Hematopoietic multipotent progenitor cell treated with erythropoietin and hydrocortisone succinate and interleukin-3 and kit ligand, for 15 days (in vitro differentiated cells): ENCODE measurements around the gene STAT3.

Source experiments
- DNase-seq: peaks from one replicate; pipeline ENCODE4 v3.0.0-alpha.2; 2015; ENCODE audit warnings: low spot score

Gene STAT3

DNA sequence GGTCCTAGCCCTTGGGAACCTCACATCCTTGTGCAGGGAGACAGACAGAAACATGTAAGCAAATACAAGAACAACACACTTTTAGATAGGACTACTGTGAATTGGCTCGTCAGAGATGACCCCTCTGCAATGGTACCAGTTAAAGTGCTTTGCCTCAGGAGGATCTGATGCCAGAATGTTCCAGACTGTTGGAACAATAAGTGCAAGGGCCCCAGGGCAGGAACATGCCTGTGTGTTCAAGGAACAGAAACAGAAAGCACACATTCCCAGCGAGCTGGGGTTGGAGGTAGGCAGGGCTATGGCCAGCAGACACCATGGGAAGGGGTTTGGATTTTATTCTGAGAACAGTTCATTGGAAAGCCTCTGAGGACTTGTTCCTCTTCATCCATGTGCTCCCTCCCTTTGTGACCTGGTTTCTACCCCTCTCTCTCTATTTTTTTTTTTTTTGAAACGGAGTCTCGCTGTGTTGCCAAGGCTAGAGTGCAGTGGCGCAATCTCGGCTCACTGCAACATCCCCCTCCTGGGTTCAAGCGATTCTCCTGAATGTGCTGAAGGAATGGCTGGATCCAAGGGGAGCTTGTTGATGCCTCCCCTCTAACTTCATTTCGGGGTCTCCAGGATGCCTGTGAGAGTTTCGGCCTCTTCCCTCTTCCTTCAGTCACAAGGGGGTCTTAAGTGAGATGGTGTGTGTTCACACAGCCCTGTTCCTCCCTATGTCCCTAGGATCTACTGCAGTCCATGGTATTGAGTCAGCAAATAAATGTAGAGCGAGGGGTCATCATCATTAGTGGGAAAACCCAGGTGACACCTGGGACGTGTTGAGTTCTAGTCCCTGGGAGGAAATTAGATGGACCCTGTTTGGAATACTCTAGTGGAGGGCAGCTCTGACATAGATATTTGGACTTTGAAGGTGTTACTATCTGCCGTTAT is 93.5 kb downstream of the STAT3 start:
- no peak for DNase-seq

DNA sequence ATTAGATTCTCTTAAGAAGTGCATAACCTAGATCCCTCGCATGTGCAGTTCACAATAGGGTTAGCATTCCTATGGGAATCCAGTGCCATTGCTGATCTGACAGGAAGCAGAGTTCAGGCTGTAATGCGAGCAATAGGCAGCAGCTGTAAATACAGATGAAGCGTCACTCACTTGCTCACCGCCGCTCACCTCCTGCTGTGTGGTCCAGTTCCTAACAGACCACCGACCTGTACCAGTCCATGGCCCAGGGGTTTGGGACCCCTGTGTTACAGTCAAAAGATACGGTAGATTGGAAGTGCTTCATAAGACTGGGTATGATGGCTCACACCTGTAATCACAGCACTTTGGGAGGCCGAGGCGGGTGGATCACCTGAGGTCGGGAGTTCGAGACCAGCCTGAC is 97.1 kb downstream of the STAT3 start:
- DNase-seq, result no peak

DNA sequence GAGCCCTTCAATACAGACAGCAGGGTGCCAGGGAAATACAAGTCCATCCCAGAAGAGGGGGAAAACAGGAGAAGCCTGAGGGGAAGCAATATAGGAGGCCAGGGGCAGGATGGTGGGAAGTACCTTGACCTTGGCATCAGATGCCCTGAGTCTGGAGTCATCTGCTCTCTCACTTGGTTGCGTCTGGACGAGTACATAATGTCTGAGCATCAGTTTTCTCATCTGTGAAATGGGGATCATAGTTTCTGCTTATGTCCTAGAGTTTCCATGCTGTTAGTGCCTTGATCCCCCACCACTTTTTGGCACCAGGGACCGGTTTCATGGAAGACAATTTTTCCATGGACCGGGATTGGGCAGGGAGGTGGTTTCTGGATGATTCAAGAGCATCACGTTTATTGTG is 97.7 kb downstream of the STAT3 start:
- no peak for DNase-seq

DNA sequence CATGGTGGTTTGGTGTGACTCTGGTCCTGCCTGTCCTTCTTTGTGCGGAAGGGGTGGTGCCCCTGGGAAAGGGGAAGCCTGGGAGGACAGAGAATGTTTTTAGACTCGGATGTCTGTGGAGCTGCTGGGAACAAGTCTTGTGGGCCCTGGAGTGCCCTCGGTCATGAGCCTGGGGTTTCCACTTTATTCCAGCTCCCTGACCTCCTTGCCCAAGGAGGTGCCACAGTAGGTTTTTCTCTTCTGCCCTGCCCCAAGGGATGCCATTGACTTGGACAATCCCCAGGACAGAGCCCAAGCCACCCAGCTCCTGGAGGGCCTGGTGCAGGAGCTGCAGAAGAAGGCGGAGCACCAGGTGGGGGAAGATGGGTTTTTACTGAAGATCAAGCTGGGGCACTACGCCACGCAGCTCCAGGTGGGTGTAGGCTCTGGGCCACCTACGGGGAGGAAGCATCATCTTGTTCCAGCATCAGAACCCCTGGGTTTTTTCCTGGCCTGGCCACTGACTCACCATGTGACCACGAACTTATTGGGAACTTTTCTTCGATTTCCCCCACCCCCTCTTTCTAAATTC is 98.5 kb downstream of the STAT3 start:
- no peak for DNase-seq

DNA sequence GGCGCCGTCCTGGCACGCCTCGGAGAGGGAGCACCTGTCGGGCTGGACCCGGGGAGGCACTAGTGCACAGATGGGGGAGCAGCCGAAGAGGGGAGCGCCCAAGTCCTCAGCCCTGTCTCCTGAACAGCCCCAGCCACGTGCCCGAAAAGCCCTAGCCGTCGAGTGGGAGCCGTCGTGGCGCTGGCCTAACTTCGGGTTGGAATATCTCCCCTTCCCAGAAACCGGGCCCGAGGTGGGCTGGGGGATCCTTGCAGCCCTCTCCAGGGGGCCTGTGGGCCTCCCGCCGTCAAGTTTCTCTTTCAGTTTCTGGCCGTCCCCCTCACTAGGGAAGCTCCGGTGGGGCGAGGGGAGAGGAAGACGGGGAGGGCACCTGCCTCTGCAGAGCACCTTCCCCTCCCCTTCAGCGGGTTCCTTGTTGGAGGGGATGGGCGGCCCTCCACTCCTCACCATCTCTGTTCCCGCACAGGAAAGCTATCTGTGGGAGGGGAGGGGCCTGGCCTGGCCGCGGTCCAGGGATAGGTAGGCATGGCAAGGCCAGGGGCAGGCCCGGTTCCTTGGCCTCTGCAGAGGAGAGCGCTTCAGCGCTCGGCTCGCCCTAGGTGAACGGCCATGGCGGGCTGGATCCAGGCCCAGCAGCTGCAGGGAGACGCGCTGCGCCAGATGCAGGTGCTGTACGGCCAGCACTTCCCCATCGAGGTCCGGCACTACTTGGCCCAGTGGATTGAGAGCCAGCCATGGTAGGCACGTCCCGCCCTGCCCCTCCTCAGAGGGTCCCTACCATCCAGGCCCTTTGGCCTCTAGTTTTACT is 99.2 kb downstream of the STAT3 start:
- peak; percentile 28 for DNase-seq

DNA sequence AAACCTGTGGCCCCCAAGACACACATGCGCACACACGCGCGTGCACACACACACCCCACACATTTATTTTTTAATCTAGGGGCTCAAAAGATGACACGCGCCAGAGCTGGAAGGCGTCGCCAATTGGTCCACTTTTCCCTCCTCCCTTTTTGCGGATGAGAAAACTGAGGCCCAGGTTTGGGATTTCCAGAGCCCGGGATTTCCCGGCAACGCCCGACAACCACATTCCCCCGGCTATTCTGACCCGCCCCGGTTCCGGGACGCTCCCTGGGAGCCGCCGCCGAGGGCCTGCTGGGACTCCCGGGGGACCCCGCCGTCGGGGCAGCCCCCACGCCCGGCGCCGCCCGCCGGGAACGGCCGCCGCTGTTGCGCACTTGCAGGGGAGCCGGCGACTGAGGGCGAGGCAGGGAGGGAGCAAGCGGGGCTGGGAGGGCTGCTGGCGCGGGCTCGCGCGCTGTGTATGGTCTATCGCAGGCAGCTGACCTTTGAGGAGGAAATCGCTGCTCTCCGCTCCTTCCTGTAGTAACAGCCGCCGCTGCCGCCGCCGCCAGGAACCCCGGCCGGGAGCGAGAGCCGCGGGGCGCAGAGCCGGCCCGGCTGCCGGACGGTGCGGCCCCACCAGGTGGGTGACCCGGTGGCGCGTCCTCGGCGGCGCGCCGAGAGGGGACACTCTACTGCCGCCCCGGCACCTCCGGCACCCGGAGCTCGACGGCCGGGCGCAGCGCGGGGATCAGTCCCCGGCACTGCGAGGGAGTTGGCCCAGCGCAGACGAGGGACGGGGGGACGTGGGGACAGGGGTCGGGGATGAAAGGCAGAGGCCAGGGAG is 100.1 kb downstream of the STAT3 start, which contains the start of gene STAT5A:
Gene STAT5A, plus strand, starts transcription at position 522 of the 826 bp plus-strand sequence. CDS start 914 bp downstream, outside the sequence.
- DNase-seq, result peak; percentile 43

DNA sequence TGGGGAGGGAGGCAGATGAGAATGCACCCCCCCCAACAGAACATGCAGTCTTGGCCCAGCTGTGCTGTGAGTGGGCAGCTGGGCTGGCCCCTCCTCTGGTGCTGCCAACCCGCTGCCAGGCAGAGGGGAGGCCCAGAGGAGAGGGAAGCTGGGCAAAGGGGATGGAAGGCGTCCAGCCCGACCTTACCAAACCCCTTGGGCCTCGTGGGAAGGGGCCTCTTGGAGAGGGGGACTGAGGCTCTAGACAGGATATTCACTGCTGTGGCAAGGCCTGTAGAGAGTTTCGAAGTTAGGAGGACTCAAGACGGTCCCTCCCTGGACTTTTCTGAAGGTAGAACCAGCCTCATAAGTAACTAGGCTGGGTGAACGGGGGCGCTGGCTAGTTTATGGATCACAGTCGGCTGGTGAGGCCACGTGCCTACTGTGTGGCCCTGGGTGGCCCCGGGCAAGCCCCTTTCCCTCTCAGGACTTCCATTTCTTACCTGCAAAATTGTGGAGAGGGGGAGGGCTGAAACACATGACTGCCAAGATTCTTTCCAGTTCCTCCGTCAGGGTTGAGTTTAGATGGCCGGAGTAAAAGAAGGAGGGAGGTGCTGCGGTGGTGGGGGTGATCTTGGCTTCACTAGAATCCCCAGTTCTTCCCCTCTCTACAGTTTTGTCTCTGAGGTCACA is 100.8 kb downstream of the STAT3 start:
- peak; percentile 41 for DNase-seq

DNA sequence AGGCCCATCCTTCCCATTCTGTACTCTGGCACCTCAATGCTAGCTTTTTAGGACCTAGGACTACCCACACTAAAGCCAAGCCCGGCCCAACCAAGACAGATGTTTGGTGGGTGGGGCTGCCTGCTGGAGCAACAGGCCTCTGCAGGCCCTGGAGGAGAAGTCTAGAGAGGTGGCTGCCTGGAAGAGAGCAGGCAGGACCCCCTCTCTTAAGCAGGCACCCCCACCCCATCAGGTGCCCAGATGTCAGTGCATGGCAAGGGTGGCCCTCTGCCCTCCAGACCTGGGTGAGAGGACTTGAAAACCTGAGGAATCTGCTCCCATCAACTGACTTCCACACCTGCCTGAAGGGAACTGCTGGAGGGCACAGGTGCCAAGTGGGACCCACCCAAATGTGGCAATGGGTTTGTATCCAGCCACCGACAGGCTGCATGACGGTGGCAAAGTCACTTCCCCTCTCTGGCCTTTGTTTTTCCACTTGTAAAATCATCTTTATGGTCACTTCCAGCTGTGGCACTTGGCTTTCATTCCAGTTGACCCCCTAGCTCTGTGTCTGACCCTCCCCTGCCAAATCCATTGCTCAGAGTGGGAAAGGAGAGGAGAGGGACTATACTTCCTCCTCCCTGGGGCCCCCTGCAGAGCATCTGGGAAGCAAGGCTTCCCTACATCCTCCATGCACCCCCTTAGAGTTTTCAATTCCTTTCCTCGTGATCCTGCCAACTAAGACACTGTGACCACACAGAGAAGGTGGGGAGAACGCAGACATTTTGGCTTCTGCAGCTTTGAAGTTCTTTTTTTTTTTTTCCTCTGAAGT is 101.6 kb downstream of the STAT3 start:
- peak; percentile 35 for DNase-seq

DNA sequence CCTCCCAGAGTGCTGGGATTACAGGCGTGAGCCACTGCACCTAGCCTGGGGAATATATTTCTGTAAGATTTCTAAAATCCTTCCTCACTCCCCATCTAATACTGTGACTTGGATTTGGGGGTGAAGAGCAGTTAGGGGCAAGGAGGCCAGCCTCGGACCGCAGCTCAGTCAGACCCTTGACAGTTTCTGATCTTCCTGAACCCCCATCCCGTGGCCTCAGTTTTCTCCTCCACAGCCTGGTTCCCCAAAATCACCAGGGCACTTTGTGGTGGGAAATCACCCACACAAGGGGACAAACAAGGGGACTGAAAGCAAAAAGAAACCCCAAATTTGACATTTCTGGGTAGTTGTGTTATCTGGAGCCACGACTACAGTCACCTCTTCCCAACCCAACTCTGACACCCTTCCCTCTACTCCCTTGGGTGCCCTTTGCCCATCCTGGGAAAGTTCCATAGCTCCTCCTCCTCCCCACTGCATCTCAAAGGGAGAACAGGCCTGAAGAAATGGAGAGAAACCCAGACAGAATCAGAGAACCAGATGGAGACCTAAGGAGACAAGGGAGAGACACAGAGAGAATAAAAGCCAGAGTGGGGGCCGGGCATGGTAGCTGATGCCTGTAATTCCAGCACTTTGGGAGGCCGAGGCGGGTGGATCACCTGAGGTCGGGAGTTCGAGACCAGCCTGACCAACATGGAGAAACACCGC is 102.7 kb downstream of the STAT3 start:
- no peak for DNase-seq

DNA sequence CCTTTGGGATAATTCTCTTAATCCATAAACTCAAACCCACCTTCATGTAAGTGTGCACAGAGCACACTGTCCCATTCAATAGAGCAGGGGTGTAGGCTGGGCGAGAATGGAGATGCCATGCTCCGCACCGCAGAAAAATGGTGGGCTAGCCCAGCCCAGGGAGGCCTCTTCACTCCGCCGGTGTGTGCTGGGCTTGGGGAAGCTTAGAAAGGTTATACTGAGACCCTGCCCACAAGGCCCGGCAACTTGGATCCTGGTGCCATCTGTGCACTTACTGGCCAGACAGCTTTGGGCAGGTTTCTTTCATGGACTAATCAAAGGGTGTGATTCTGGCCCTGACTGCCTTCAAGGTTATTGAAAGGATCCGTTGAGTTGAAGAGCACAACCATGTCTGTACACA is 103.7 kb downstream of the STAT3 start:
- DNase-seq, result no peak

DNA sequence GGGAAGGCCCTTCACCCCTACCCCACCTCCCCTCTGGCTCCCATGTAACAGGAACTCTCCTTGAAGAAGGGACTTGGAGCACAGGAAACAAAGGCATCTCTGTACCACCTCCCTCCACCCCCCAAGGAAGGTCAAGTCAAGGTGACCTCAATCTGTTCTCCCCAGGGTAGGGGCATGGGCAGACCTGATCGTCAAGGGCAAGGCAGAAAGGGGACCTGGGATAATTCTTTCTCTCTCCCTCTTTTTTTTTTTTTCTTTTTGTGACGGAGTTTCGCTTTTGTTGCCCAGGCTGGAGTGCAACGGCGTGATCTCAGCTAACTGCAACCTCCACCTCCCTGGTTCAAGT is 104.2 kb downstream of the STAT3 start:
- DNase-seq, result no peak

DNA sequence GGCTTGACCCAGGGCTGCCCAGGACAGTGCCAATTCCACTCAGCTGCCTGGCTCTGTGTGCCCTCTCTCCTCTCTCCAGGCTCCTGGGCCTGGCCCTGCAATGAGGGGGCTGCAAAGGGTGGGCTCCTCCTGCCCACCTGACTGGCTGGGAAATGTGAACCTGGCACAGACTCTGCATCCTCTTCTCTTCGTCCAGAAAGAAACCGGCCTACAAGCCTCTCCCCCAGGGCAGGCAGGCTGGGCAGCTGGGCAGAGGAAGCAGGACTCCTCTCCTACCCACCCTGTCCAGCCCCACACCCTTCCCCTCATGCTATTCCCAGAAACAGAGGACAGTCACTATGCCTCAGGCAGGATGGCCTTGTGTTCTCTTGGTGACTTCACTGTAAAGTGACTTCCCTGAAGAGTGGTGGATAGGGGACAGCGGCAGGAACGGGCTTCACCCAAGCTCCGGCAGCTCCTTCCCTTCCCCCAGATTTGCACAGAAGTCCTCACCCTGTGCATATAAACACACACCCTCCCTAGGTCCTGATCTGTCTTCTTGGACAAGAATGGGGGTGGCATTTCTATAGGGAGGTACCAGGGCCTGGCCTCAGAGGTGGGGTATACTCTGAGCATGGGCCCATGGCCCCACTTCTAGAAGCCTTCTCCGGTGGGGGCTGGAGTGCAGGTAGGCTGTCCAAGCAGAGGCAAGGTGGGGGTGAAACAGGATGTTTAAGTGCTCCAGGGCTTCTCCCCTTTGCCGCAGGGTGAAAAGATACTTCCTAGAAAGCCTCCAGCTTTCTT is 104.8 kb downstream of the STAT3 start:
- no peak for DNase-seq

DNA sequence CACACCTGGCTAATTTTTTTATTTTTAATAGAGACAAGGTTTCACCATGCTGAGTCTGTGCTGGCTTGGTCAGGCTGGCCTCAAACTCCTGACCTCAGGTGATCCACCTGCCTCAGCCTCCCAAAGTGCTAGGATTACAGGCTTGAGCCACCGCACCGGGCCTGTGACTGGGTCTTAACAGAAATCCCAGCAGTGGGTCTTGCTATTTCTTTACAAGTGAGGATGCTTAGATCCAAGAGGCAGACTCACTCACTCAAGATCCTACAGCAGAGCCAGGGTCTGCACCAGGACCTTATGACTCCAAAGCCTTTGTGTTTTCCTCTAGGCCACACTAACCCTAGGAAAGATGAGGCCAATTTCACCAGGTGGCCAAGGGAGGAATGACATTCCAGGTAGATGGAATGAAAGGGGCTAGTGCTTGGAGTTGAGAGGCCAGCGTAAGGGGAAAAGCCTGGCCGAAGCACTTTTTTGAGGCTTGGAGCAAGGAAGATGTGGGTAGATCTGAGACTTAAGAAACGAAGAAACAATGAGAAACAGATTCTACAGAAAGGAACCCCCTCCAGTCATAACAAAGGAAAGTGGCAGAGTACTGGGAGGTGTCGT is 105.7 kb downstream of the STAT3 start:
- no peak for DNase-seq

DNA sequence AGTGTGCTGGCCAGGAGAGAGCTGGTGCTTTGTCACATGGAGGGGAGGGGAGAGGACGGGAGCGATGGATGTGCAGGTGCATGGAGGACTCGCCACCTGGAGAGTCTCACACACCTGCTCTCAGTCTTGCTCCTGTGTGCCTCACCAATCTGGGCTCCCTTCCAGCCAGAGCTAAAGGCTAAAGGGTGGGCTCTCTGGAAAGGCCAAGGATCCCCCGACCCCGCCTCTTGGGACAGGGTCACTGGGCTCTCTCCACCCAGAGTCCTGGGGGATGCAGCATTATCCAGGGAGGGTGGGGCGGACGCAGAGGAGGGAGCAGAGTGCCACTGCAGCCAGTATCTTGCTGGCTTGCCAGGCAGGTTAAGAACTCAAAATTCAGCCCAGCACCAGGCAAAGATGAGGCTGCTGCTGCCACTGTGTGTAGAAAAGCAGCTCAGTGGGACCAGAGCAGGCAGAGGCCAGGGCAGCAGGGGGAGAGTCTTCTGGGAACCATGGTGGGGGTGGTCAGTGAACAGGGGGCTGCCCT is 106.6 kb downstream of the STAT3 start:
- DNase-seq, result no peak

DNA sequence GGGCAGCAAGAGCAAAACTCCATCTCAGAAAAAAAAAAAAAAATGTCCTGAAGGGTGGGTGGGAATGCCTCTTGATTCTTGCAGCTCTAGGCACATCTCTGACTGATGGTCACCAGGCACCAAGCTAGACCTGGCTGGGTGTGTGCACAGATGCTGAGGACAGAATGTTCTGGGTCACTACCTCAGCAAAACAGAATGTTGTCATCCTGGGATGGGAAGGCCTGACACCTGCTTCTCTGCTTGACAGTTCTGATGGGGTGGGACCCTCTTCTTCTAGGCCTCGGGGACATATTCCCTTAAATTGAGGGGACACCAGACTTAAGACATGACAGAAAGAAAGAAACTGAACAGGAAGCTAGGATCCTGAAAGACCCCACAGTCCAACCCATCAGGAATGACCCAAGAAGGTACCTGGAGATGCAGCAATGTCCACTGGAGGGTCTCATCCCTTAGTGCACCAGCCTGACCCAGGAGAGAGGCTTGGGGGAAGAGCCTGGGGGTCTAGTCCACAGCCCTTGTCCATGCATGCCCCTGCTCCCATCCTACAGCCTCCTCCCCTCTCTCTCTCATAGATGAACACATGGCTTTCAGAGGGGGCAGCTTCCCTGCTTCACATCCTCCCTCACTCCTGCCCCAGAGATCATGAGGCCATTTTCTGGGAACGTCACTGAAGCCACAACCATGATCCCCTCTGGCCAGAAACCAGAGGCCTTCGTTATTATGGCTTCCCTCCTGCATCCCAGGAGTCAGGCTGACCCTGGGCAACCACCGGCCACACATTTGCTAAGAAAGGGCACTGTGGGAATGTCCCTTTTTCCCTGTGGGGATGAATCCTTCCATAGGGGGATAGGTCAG is 108.2 kb downstream of the STAT3 start:
- no peak for DNase-seq

DNA sequence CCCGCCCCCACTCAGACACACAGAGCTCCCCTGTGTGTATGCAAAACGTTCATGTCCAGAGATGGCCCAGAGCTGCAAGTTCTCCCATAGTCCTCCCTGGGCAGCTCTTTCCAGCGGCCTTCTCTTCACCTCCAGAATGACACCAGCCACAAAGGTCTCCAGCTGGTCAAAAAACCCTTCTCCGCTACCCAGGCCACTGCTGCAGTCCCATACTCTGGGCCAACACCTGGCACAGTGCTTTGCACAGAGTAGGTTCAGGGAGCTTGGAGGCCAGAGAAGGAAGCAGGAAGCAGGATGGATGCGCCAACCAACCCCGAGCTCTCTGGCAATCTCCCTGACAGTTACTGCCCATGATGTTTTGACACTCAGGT is 110.9 kb downstream of the STAT3 start:
- DNase-seq, result no peak

DNA sequence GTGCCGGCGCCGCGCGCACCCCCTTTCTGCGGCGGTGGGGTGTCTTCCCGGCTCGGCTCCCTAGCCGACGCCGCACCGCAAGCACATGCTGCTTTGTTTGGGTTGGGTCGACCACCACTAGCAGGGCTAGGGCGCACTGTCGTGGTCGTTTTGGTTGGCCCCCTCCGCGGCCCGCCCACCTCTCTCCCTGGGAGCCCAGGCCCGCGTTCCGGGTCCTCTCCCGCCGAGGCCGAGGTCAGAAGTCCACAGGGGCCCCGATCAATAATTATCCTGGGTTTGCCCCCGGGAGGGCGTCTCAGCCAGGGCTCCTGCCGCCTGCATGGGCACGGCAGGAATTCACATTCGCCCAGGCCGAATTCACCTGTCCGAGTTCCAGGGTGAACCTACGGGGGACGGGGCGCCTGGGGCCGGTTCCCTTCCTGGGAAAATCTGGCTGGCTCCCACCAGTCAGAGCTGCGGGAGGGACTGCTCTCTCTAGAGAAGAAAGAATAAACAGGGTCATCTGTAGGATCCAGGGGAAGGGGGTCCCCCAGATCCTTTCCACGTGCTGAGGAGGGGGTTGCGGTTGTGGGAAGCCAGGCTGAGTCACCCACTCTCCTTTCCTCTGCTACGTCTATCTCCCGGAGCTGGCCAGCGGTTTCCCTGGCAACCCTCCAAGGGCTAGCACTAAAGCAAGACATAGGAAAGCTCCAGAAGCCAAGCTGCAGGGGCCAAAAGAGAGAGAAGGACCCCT is 111.5 kb downstream of the STAT3 start:
- DNase-seq, result peak; percentile 21
